SU-DHL-6 (cell line): ENCODE data around the gene SH3BP2.

ENCODE experiments used
- H2AFZ ChIP-seq: fragments of 200-600 bp; sonication (generic); 2 replicates; pipeline ENCODE4 v1.6.1; 2014; ENCODE audit warnings: low read depth, mild to moderate bottlenecking, moderate library complexity, mixed read lengths, antibody characterized with exemption, low read length; ENCODE audit not compliant: severe bottlenecking
- H3F3A ChIP-seq: fragments of 200-600 bp; shearing (Covaris generic); 2 replicates; pipeline ENCODE4 v1.6.0; 2016; ENCODE audit warnings: antibody characterized with exemption, mild to moderate bottlenecking; ENCODE audit not compliant: insufficient read depth
- H3K27ac ChIP-seq: fragments of 200-600 bp; sonication (generic); 2 replicates; pipeline ENCODE4 v1.5.1; 2016; ENCODE audit warnings: low read depth, mild to moderate bottlenecking, low read length, moderate library complexity, mixed read lengths
- H3K27me3 ChIP-seq: fragments of 200-600 bp; sonication (generic), shearing (Covaris generic); 2 replicates; pipeline ENCODE4 v1.6.0; 2014; ENCODE audit warnings: mild to moderate bottlenecking, low read length
- H3K36me3 ChIP-seq: fragments of 200-600 bp; sonication (generic); 2 replicates; pipeline ENCODE4 v1.6.1; 2014; ENCODE audit warnings: mild to moderate bottlenecking, low read length, mixed read lengths
- H3K4me2 ChIP-seq: fragments of 300-600, 200-600 bp; shearing (Covaris generic), sonication (generic); 2 replicates; pipeline ENCODE4 v1.6.0; 2014; ENCODE audit warnings: low read length, low read depth, mild to moderate bottlenecking; ENCODE audit not compliant: poor library complexity, severe bottlenecking
- H3K4me3 ChIP-seq: fragments of 200-600 bp; sonication (generic); 2 replicates; pipeline ENCODE4 v1.5.1; 2014; ENCODE audit warnings: antibody characterized with exemption, low read length, mild to moderate bottlenecking, mixed read lengths; ENCODE audit not compliant: insufficient read depth, poor library complexity, severe bottlenecking
- H3K79me2 ChIP-seq: fragments of 200-600 bp; sonication (generic); 2 replicates; pipeline ENCODE4 v1.6.1; 2014; ENCODE audit warnings: mild to moderate bottlenecking, low read length, moderate library complexity; ENCODE audit not compliant: insufficient read depth
- H3K9ac ChIP-seq: fragments of 200-600 bp; sonication (generic); 2 replicates; pipeline ENCODE4 v1.7.0; 2014; ENCODE audit warnings: mild to moderate bottlenecking, low read length
- H3K9me2 ChIP-seq: fragments of 200-600 bp; sonication (generic); replicated peaks from 2 replicates; pipeline ENCODE4 v1.6.1; 2014; ENCODE audit warnings: low read length; ENCODE audit not compliant: insufficient read depth
- H3K9me3 ChIP-seq: fragments of 200-600 bp; sonication (generic); 2 replicates; pipeline ENCODE4 v1.6.1; 2014; ENCODE audit warnings: low read length, mixed read lengths; ENCODE audit not compliant: insufficient read depth
- H4K20me1 ChIP-seq: fragments of 200-600 bp; sonication (generic); 2 replicates; pipeline ENCODE4 v1.6.1; 2014; ENCODE audit warnings: low read depth, mild to moderate bottlenecking, antibody characterized with exemption, low read length, moderate library complexity, mixed read lengths
- CTCF ChIP-seq: fragments of 200-600 bp; sonication (generic); IDR thresholded peaks from one replicate; pipeline ENCODE4 v1.5.1; 2017; ENCODE audit warnings: antibody characterized with exemption, mild to moderate bottlenecking, low read length, moderate library complexity; ENCODE audit not compliant: insufficient read depth, poor library complexity, severe bottlenecking
- EZH2phosphoT487 ChIP-seq: fragments of 200-600 bp; sonication (generic), shearing (Covaris generic); conservative IDR thresholded peaks from 2 replicates; pipeline ENCODE4 v1.6.1; 2018; ENCODE audit warnings: mild to moderate bottlenecking, antibody characterized with exemption, low read length, moderate library complexity, mixed read lengths

The SH3BP2 gene, protein sequence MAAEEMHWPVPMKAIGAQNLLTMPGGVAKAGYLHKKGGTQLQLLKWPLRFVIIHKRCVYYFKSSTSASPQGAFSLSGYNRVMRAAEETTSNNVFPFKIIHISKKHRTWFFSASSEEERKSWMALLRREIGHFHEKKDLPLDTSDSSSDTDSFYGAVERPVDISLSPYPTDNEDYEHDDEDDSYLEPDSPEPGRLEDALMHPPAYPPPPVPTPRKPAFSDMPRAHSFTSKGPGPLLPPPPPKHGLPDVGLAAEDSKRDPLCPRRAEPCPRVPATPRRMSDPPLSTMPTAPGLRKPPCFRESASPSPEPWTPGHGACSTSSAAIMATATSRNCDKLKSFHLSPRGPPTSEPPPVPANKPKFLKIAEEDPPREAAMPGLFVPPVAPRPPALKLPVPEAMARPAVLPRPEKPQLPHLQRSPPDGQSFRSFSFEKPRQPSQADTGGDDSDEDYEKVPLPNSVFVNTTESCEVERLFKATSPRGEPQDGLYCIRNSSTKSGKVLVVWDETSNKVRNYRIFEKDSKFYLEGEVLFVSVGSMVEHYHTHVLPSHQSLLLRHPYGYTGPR

GRCh38 chr4:2792711-2793585 is at the start of gene SH3BP2:
TSS of gene SH3BP2 (plus strand) at chr4:2793085. CDS start at chr4:2820618, 27,533 bp downstream.
- H3K36me3 ChIP-seq: no peaks in the 10 kb centered on the region
- no peak within 1 kb of the TSS for H3K4me3 ChIP-seq
- no peaks in the 10 kb centered on the region; the same call in 1 of the 2 replicates for H3K27me3 ChIP-seq
- H3K9me2 ChIP-seq: no peaks in the 10 kb centered on the region
- H2AFZ ChIP-seq: no peak within 1 kb of the TSS
- no peak within 1 kb of the TSS for H3K27ac ChIP-seq
- H3F3A ChIP-seq: no peaks in the 10 kb centered on the region
- no peak for TF ChIP-seq EZH2phosphoT487
- no peak for TF ChIP-seq CTCF
- H3K9ac ChIP-seq: no peak within 1 kb of the TSS
- H3K79me2 ChIP-seq: no peaks in the 10 kb centered on the region
- no peaks in the 10 kb centered on the region for H4K20me1 ChIP-seq
- no peaks in the 10 kb centered on the region for H3K9me3 ChIP-seq
- peak within 1 kb of the TSS; percentile 19 for H3K4me2 ChIP-seq

DNA sequence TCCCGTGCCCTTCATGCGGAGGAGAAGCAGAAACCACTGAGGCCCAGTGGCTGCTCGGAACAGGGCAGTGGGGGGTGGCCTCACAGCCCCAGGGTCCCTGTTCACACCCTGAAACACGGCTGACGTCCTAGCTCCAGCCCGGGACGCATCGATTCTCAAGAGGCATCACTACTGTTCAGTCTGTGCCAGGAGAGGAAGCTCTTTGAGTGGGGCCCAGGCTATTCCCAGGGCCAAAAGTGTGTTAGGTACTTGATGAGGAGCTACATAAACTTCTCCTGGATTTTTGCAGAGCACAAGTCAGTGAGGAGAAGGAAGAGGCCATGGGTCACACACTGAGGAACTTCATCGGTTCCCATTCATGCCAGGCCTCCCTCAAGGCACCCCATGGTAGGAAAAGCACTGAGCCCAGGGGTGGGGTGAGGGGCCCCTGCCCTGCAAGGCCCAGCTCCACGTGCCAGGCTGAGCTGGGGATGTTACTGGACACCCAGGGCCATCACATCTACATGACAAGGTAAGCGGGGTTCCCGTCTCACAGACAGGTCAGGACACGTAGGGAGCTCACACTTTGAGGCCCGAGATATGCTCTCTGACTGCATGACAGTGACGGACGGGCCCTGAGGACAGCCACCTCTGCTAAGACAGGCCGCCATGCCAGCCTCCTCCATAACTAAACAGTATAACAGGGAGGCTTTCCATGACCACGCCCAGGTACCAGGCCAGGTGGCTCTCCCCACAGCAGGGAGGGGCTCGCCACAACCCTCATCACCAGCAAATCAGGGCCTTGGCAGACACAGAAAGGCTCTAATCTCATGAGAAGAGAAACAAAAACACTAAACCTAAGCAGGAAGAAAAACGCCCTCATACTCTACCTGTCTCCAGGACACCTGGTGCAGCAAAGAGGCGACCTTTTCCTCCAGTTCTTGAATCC is 49.1 kb upstream of the SH3BP2 start:
- Histone ChIP-seq H3K4me3 (no peak overlapping the region), H3K4me2 (no peak overlapping the region), H2AFZ (no peak overlapping the region), H3K27ac (no peak overlapping the region), H3K9me2 (no peaks in the 10 kb centered on the region), H4K20me1 (no peaks in the 10 kb centered on the region), H3K79me2 (0 out of 2 replicates have a peak, but pooled peaks cover under 1% of the 10 kb centered on the region), H3K9me3 (no peaks in the 10 kb centered on the region), H3K9ac (no peak overlapping the region), H3K36me3 (no peaks in the 10 kb centered on the region), H3K27me3 (no peaks in the 10 kb centered on the region), H3F3A (no peaks in the 10 kb centered on the region)
- TF ChIP-seq EZH2phosphoT487 (no peak), CTCF (no peak)

GRCh38 chr4:2744576-2745270 is 48.2 kb upstream of the SH3BP2 start:
- Histone ChIP-seq H3F3A (no peaks in the 10 kb centered on the region), H4K20me1 (no peaks in the 10 kb centered on the region), H3K9me3 (no peaks in the 10 kb centered on the region), H3K27ac (no peak overlapping the region), H3K36me3 (no peaks in the 10 kb centered on the region), H3K27me3 (no peaks in the 10 kb centered on the region), H3K4me3 (no peak overlapping the region), H2AFZ (no peak overlapping the region), H3K4me2 (no peak overlapping the region), H3K9me2 (no peaks in the 10 kb centered on the region), H3K79me2 (0 out of 2 replicates have a peak, but pooled peaks cover 10% of the 10 kb centered on the region), H3K9ac (no peak overlapping the region)
- no peak for TF ChIP-seq EZH2phosphoT487
- TF ChIP-seq CTCF: no peak
